ENCODE data around the gene BOC. TPM values are rescaled to one million over a fixed set of nuclear protein-coding genes. Genes with fewer than 3 reads are reported as not detected.
A peak's percentile ranks its signal among the peaks of the same experiment; 100 is the strongest.

Gene BOC
- total and polyA plus RNA-seq, 2 donors (not counting 1 experiment from before 2014, with no cell fraction given), result 2.1 to 4.2 TPM

- no peak for DNase-seq (ENCODE audit: low read depth in 2 of 2)
- no peak overlapping the region for H2AFZ ChIP-seq (ENCODE audit: low read length)
- H3K79me2 ChIP-seq (ENCODE audit: control insufficient read depth, insufficient read depth, low read length), result no peaks in the 10 kb centered on the region
- H3K27ac ChIP-seq (ENCODE audit: insufficient read depth, low read length), result no peak overlapping the region
- peaks cover 12% of the 10 kb centered on the region for H3K27me3 ChIP-seq (ENCODE audit: control insufficient read depth, insufficient read depth, low read length)
- H3K4me1 ChIP-seq (ENCODE audit: control insufficient read depth, extremely low read depth, insufficient read depth, low read length), result no peaks in the 10 kb centered on the region
- H3K9me3 ChIP-seq (ENCODE audit: control insufficient read depth, insufficient read depth, low read depth, low read length), result no peaks in the 10 kb centered on the region
- no peaks in the 10 kb centered on the region for H3K36me3 ChIP-seq (ENCODE audit: control insufficient read depth, insufficient read depth, low read length)
- no peaks in the 10 kb centered on the region for H4K20me1 ChIP-seq (ENCODE audit: control insufficient read depth, extremely low read depth, insufficient read depth, low read length)
- no peak overlapping the region for H3K4me2 ChIP-seq (ENCODE audit: extremely low read depth, insufficient read depth, low read length)
- TF ChIP-seq EZH2 (IDR thresholded peaks at IDR 0.05; ENCODE audit: low read length, missing control alignments) (no peak), CTCF (conservative IDR thresholded peaks at IDR 0.05 in 1 of 2, IDR thresholded peaks at IDR 0.05 in 1 of 2; ENCODE audit: low read depth in 1 of 2, low read length in 2 of 2) (no peak)
- H3K9ac ChIP-seq (ENCODE audit: insufficient read depth, low read length), result no peak overlapping the region
- no peak overlapping the region for H3K4me3 ChIP-seq (replicated peaks in 1 of 4; ENCODE audit: control extremely low read depth in 1 of 4, insufficient read depth in 1 of 4, low read depth in 3 of 4, low read length in 4 of 4)
Measured at GRCh38 chr3:113174304-113174703, 37.1 kb upstream of the BOC start.

GRCh38 chr3:113174801-113175485 lies 36.4 kb upstream of the BOC start:
- peak in 1 of 2 donors; percentile 61 for DNase-seq (ENCODE audit: low read depth in 2 of 2)

GRCh38 chr3:113177526-113177925 lies 33.8 kb upstream of the BOC start:
- Histone ChIP-seq H3K9ac (ENCODE audit: insufficient read depth, low read length) (no peak overlapping the region), H3K4me2 (ENCODE audit: extremely low read depth, insufficient read depth, low read length) (no peak overlapping the region), H3K27me3 (ENCODE audit: control insufficient read depth, insufficient read depth, low read length) (peaks cover 24% of the 10 kb centered on the region), H4K20me1 (ENCODE audit: control insufficient read depth, extremely low read depth, insufficient read depth, low read length) (no peaks in the 10 kb centered on the region), H3K36me3 (ENCODE audit: control insufficient read depth, insufficient read depth, low read length) (no peaks in the 10 kb centered on the region), H3K27ac (ENCODE audit: insufficient read depth, low read length) (no peak overlapping the region), H3K4me3 (replicated peaks in 1 of 4; ENCODE audit: control extremely low read depth in 1 of 4, insufficient read depth in 1 of 4, low read depth in 3 of 4, low read length in 4 of 4) (no peak overlapping the region), H2AFZ (ENCODE audit: low read length) (no peak overlapping the region), H3K4me1 (ENCODE audit: control insufficient read depth, extremely low read depth, insufficient read depth, low read length) (no peaks in the 10 kb centered on the region), H3K9me3 (ENCODE audit: control insufficient read depth, insufficient read depth, low read depth, low read length) (no peaks in the 10 kb centered on the region), H3K79me2 (ENCODE audit: control insufficient read depth, insufficient read depth, low read length) (no peaks in the 10 kb centered on the region)
- no peak for DNase-seq (ENCODE audit: low read depth in 2 of 2)
- TF ChIP-seq EZH2 (IDR thresholded peaks at IDR 0.05; ENCODE audit: low read length, missing control alignments) (no peak), CTCF (conservative IDR thresholded peaks at IDR 0.05 in 1 of 2, IDR thresholded peaks at IDR 0.05 in 1 of 2; ENCODE audit: low read depth in 1 of 2, low read length in 2 of 2) (no peak)

More at GRCh38 chr3:113174801-113175485, 36.4 kb upstream of the BOC start:
- H3K36me3 ChIP-seq (ENCODE audit: control insufficient read depth, insufficient read depth, low read length), result no peaks in the 10 kb centered on the region
- H3K27ac ChIP-seq (ENCODE audit: insufficient read depth, low read length), result no peak overlapping the region
- no peaks in the 10 kb centered on the region for H3K79me2 ChIP-seq (ENCODE audit: control insufficient read depth, insufficient read depth, low read length)
- no peaks in the 10 kb centered on the region for H4K20me1 ChIP-seq (ENCODE audit: control insufficient read depth, extremely low read depth, insufficient read depth, low read length)
- H3K9ac ChIP-seq (ENCODE audit: insufficient read depth, low read length), result no peak overlapping the region
- H3K4me3 ChIP-seq (replicated peaks in 1 of 4; ENCODE audit: control extremely low read depth in 1 of 4, insufficient read depth in 1 of 4, low read depth in 3 of 4, low read length in 4 of 4), result no peak overlapping the region
- H3K27me3 ChIP-seq (ENCODE audit: control insufficient read depth, insufficient read depth, low read length), result peaks cover 16% of the 10 kb centered on the region
- no peak overlapping the region for H3K4me2 ChIP-seq (ENCODE audit: extremely low read depth, insufficient read depth, low read length)
- no peak for TF ChIP-seq EZH2 (IDR thresholded peaks at IDR 0.05; ENCODE audit: low read length, missing control alignments)
- TF ChIP-seq CTCF (conservative IDR thresholded peaks at IDR 0.05 in 1 of 2, IDR thresholded peaks at IDR 0.05 in 1 of 2; ENCODE audit: low read depth in 1 of 2, low read length in 2 of 2), result no peak
- no peak overlapping the region for H2AFZ ChIP-seq (ENCODE audit: low read length)
- no peaks in the 10 kb centered on the region for H3K9me3 ChIP-seq (ENCODE audit: control insufficient read depth, insufficient read depth, low read depth, low read length)
- no peaks in the 10 kb centered on the region for H3K4me1 ChIP-seq (ENCODE audit: control insufficient read depth, extremely low read depth, insufficient read depth, low read length)

Measured in fibroblast of lung (primary cell).